GM19438 (cell line): ENCODE results near the gene ZNF609.

Source experiments
- ATAC-seq: cut with Tn5 transposase; IDR thresholded peaks from one replicate; pipeline ENCODE4 v1.9.1; 2021; ENCODE audit warnings: low read depth; ENCODE audit not compliant: unreplicated experiment

The ZNF609 gene

DNA sequence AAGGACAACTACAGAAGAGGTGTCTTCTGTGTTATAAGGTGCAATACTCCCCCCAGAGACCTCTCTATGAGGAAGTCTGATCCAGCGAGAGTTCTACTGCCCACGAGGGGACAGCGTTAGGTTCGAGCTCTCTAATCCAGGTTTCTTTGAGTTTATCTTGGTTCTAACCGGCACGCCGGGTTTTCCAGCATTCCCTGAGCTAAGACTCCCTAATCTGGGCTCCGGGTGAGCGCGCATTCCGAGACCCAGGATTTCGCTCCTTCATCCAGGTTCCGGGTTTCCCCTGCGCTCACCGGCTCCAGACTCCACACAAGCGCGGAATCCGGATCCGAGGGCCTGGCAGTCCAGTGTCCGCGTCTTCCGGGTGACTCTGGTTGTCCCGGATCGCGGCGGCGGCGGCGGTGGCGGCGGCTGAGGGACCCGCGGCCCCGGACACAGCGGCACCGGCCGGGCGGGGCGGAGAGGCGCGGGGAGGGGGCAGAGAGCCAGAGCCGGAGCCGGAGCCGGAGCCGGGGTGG, at the start of gene ZNF609:
ZNF609 (plus strand) TSS at position 373 of the 518 bp plus-strand sequence. CDS start 38,842 bp downstream, outside the sequence.
- ATAC-seq, result peak; percentile 39

- no peak for ATAC-seq
Measured at GRCh38 chr15:64412216-64412615, 48.2 kb upstream of the ZNF609 start.

DNA sequence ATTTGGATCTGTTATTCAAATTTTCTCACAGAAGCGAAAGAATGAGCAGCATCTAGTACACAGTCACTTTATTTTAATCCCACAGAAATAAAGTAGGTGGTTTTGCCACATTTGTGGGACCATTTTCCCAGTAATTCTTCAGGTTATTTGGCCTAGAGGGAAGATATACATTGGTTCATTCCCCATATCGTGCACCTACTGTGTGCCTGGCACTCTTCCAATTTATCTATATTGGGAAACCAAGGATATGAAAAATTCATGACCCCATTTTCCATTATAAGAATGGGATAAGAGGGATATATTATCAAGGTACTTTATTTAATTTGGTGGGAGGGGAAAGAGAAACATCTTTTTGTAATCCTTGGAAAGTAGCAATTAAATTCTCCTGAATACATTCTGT, 37.7 kb upstream of the ZNF609 start:
- ATAC-seq, result no peak

DNA sequence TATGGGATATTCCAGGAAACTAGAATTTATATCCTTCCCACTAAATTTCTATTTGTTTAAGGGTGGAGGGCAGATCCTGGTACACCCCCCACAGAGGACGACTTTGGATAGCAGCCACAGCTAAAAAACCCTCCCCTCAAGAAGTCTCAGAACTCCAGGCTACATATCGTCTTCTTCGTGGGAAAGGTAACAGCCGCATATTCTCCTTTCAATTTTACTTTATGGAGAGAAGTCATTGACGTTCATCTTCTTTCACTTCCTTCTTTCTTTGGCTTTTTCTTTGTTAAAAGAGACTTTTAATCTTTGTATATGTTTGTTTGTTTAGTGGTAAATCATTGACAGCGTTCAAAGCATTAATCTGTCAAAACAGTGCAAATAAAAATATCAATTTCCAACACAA, 36.4 kb upstream of the ZNF609 start:
- no peak for ATAC-seq

- ATAC-seq, result no peak
Measured at GRCh38 chr15:64425221-64425620, 35.2 kb upstream of the ZNF609 start.

GRCh38 chr15:64426845-64427465, 33.4 kb upstream of the ZNF609 start:
- ATAC-seq, result no peak

DNA sequence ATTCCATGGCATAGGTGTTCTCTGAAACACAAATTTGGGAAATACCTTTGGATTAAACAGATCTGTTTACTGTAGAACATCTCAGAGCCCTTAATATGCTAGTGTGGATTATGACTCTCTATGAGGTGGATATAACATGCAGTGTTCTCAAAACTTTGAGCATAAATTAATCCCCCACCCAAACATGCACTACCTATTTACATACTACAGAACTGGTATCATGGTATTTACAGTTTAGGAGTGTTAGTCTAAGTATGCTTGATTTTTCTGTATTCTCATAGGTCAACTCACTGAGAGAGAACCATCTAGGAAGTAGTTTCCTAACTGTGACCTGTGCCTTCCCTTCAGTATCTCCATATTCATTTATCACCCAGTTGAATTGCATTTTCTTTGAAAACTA, 30.9 kb upstream of the ZNF609 start:
- no peak for ATAC-seq

DNA sequence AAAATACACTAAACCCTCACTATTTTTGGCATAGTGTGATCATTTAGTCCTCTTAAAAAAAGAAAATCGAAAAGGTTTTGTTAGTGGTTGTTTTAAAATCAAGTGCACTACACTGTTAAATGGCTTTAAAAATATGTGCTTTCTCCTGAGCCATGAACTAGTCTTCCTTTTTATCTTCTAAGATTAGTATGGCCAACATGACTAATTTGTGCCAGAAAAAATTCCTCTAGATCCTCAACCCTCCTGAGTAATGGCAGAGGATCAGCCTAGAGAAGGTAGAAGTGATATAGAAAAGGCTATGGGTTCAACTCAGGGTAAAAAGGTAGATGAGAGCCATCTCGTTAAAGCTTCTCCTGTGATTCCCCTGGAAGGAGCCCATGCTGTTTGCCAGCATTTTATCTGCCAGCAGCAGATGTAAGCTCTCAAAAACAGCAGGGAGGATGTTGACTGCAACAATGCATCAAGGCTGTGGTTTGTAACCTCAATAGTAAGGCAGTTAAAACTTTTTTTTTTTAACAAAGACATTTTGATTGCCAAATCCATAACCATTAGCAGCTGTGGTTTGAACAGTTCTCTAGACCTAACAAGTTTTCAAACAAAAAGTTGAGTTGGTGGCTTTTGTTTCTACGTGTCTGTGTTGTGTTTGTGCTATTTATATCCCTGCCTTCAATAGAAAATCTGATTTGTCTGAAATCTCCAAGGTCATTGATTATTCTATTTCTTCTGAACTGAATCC, 30.2 kb upstream of the ZNF609 start:
- no peak for ATAC-seq

DNA sequence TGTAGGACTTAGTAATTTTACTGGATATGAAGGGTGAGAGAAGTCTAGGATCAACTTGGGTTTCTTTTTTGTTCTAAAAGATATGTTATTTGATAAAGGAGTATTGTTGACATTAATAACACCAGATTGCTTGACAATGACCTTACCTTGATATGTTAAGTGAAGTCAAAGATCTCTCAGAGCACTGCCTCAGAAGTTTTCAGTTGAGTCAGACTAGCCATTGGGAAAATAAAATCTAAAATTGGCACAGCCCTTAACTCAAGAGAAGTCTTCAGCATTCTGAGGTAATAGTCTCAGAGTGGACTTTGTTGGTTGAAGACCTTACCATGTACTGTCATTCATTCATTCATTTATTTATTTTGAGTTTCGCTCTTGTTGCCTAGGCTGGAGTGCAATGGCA, 22.4 kb upstream of the ZNF609 start:
- no peak for ATAC-seq

DNA sequence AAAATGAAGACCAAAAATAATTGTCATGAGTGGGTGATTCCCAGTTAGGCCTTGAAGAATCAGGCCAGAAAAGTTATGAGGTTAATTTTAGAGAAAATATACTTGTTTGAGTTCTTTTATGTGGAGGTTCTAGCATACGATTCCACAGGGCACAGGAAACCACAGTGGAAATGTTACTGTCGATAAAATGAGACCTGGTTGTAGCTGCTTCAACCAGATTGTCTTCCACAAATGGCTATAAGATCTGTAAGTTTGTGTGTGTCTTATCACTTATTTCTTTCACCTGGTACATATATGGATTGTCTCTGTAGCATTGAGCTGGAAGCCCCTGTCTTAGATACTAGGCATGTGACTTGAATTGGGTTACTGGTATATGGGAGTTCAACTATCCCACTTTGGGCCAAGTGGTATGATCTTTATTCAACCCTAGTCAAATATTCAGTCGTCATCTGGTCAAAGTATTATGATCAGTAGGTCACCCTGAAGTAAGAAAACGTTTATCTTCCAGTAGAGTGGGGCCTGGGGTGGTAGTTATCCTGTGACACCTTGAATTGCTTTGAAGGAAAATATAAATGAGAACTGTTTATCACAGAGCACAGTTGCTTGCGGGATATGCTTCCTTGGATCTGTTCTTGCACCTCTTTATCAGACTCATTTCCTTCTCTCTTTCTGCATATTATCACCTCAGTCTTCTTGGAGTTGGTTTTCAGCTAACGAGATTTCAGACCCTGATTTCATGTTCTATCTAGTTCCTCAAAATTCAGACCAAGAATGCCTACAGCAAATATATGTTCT, 21.5 kb upstream of the ZNF609 start:
- no peak for ATAC-seq

GRCh38 chr15:64441852-64442251, 18.5 kb upstream of the ZNF609 start:
- ATAC-seq, result no peak

GRCh38 chr15:64443016-64443415, 17.4 kb upstream of the ZNF609 start:
- ATAC-seq, result no peak

- no peak for ATAC-seq
Measured at GRCh38 chr15:64443747-64444621, 16.4 kb upstream of the ZNF609 start.

GRCh38 chr15:64444836-64445235, 15.5 kb upstream of the ZNF609 start:
- ATAC-seq, result no peak

DNA sequence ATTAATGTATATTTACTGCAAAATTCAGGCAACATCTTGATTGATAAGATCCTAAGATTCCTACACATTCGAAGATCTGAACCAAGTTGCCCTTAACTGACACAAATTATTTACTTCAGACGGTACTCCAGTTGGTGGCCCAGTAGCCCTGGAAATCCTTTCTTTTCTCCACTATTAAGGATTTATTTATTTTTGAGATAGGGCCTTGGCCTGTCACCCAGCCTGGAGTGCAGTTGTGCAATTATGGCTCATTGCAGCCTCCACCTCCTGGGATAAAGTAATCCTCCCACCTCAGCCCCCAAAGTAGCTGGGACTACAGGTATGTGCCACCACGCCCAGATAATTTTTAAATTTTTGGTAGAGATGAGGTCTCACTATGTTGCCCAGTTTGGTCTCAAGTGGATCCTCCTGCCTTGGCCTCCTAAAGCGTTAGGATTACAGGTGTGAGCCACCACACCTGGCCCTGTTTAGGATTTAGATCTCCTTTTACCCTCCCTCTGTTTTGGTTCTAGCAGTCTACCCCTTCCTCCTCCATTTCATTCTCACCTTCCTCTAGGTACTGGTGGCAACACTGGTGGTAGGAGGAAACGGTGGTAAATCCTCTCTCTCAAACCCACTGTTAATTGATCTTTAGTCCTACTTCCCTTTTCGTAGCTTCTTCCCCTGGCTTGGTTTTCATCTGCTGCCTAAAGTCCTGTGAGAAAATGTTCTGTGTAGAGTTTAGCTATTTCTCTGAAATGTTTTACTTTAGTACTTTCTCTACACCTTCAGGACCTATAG, 12.7 kb upstream of the ZNF609 start:
- no peak for ATAC-seq

DNA sequence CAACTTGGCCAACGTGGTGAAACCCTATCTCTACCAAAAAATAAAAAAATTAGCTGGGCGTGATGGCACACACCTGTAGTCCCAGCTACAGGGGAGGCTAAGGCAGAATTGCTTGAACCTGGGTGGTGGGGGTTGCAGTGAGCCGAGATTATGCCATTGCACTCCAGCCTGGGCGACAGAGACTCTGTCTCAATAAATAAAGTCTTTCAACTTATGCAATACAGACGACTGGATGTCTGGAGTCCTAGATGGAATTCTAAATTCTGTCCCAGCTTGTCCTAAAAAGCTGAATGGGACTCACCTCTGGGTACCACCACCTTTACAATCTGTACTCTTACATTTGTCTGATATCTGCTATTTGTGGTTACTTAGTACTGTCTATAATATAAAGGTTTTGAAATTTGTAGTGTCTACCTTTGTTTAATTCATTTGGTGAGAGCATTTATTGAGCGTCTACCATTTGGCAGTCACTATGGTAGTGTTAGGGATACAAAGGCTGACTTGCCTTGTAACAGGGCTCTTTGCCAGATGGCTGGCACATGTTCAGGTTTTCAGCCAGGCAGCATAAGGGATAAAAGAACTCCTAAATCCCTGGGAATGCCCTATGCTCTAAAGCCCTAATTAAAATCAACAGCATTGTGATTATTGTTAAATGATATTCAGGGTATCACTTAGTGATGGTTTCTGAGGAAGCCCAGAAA, 7.2 kb upstream of the ZNF609 start:
- no peak for ATAC-seq

- no peak for ATAC-seq
Measured at GRCh38 chr15:64453689-64454037, 6.7 kb upstream of the ZNF609 start.

DNA sequence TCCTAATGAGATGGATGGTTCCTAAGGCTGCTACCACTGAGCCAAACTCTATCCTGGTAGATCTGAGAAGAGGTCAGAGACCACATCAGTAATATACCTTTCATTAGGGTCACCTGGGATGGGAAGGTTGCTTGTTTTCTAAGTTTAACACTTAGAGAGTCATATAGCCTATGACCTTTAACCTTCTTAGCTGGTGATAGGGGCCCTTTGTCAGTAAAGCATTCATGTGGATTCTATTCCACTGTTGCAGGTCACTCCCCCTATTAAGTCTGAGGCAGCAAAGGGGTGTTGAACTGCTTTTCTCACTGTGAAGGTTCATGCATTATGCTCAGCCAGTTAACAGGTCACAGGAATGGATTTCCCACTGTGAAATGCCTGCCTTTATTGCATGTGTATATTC, 6.1 kb upstream of the ZNF609 start:
- no peak for ATAC-seq

- ATAC-seq, result no peak
Measured at GRCh38 chr15:64455961-64456371, 4.4 kb upstream of the ZNF609 start.
